Adipocyte (in vitro differentiated cells): ENCODE results near the gene STRN3.
"Not testable (repeated sequence)": the region's sequence is repeated elsewhere in the genome, so short reads cannot be mapped to it uniquely, and the experiment has no call there.

Experiments used
- DNase-seq: peaks from one replicate; pipeline ENCODE4 v3.0.0-alpha.2; 2015; ENCODE audit warnings: low read depth
- H3K27me3 ChIP-seq: replicated peaks from 2 replicates; pipeline ENCODE4 v1.7.0; 2013; ENCODE audit warnings: mild to moderate bottlenecking, low read length, moderate library complexity; ENCODE audit not compliant: control insufficient read depth, insufficient read depth
- H3K36me3 ChIP-seq: 2 replicates; pipeline ENCODE4 v1.7.0; 2013; ENCODE audit warnings: low read length, mild to moderate bottlenecking, moderate library complexity; ENCODE audit not compliant: control insufficient read depth, insufficient read depth, severe bottlenecking
- H3K4me1 ChIP-seq: 2 replicates; pipeline ENCODE4 v1.7.0; 2013; ENCODE audit warnings: mild to moderate bottlenecking, low read length, moderate library complexity; ENCODE audit not compliant: control insufficient read depth, insufficient read depth
- H3K4me3 ChIP-seq: 2 replicates; pipeline ENCODE4 v1.7.0; 2013; ENCODE audit warnings: mild to moderate bottlenecking, low read length, moderate library complexity
- H3K9ac ChIP-seq: 2 replicates; pipeline ENCODE4 v1.7.0; 2013; ENCODE audit warnings: mild to moderate bottlenecking, low read length, moderate library complexity
- H3K9me3 ChIP-seq: 2 replicates; pipeline ENCODE4 v1.7.0; 2013; ENCODE audit warnings: mild to moderate bottlenecking, low read length, moderate library complexity; ENCODE audit not compliant: control insufficient read depth

STRN3 gene

DNA sequence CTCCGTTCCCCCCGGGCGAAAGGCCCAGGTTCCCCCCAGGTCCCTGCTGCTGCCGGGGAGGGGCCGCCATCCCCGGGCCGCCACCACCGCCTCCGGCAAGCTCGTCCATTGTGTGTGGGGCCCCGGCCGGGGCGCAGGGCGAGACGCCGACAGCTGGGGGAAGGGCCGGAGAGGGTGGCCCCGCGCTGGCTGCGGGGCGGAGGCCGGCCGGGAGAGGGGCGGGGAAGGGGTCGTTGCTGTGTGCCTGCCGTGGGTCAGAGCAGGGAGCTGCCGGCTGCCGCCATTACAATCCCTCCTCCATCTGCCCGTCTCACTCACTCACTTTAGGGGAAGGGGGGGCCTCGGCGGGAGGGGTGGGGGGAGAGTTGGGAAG is at the start of gene STRN3:
Gene STRN3 (minus strand): TSS at position 303 of the 373 bp plus-strand sequence. CDS start 194 bp downstream, at position 109.
- Histone ChIP-seq H3K36me3 (peaks cover 9% of the 10 kb centered on the region), H3K4me3 (peak within 1 kb of the TSS; percentile 94), H3K27me3 (no peaks in the 10 kb centered on the region), H3K9ac (peak within 1 kb of the TSS; percentile 96), H3K9me3 (no peaks in the 10 kb centered on the region), H3K4me1 (peaks cover 30% of the 10 kb centered on the region)
- DNase-seq: no peak

DNA sequence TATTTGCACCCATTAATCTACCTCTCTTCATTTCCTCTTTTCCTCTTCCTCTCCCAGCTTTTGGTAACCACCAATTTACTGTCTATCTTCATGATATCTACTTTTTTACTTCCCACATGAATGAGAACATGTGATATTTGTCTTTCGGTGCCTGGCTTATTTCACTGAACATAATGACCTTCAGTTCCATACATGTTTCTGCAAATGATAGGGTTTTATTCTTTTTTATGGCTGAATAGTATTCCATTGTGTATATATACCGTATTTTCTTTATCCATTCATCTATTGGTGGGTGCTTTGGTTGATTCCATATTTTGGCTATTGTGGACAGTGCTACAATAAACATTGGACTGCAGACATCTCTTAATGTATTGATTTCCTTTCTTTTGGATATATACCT is 49.0 kb upstream of the STRN3 start:
- Histone ChIP-seq H3K4me3 (no peak overlapping the region), H3K36me3 (no peaks in the 10 kb centered on the region), H3K4me1 (peaks cover 10% of the 10 kb centered on the region), H3K27me3 (no peaks in the 10 kb centered on the region), H3K9me3 (no peaks in the 10 kb centered on the region), H3K9ac (no peak overlapping the region)
- DNase-seq: no peak

DNA sequence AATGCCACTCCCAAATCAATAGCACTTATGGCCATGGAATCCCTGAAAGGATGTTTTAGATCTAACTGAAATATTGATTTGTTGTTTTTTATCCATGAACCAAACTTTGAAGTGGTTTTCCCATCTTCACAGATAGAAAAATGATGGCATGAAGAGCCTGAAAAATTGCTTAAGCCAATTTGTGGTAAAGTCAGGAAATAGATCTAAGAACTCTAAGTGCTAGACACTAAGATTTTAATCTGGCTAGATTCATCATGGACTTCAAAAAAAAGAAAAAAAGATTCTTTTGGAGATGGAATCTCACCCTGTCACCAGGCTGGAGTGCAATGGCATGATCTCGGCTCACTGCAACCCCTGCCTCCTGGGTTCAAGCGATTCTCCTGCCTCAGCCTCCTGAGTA is 45.0 kb upstream of the STRN3 start:
- Histone ChIP-seq H3K4me3 (no peak overlapping the region), H3K9me3 (no peaks in the 10 kb centered on the region), H3K9ac (no peak overlapping the region), H3K36me3 (no peaks in the 10 kb centered on the region), H3K4me1 (peaks cover 12% of the 10 kb centered on the region), H3K27me3 (no peaks in the 10 kb centered on the region)
- DNase-seq: no peak

GRCh38 chr14:31070431-31070830 is 44.3 kb upstream of the STRN3 start:
- peaks cover 12% of the 10 kb centered on the region for H3K4me1 ChIP-seq
- H3K27me3 ChIP-seq: no peaks in the 10 kb centered on the region
- DNase-seq: peak; percentile 91
- H3K4me3 ChIP-seq: no peak overlapping the region
- no peaks in the 10 kb centered on the region for H3K36me3 ChIP-seq
- H3K9ac ChIP-seq: no peak overlapping the region
- no peaks in the 10 kb centered on the region for H3K9me3 ChIP-seq

DNA sequence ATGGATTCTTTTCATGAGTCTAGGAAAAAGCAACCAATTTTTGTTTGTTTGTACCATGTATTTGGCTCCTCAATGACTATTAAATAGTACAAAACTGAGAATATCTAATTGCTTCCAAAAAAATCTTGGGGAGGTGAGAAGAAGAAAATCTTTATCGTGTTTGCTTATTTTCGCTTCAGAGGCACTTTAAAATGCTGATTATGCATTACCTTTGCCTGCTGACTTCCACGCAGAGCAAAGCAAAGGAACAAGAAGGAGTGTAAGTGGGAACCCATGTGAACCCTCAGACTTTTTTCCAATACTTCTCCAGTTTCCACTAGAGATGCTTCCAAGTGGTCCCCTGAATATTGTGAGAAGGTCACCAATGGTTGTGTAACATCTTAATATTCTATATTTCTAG is 43.2 kb upstream of the STRN3 start:
- peaks cover 12% of the 10 kb centered on the region for H3K4me1 ChIP-seq
- DNase-seq: no peak
- no peaks in the 10 kb centered on the region for H3K36me3 ChIP-seq
- no peaks in the 10 kb centered on the region for H3K9me3 ChIP-seq
- no peak overlapping the region for H3K4me3 ChIP-seq
- H3K27me3 ChIP-seq: no peaks in the 10 kb centered on the region
- no peak overlapping the region for H3K9ac ChIP-seq

DNA sequence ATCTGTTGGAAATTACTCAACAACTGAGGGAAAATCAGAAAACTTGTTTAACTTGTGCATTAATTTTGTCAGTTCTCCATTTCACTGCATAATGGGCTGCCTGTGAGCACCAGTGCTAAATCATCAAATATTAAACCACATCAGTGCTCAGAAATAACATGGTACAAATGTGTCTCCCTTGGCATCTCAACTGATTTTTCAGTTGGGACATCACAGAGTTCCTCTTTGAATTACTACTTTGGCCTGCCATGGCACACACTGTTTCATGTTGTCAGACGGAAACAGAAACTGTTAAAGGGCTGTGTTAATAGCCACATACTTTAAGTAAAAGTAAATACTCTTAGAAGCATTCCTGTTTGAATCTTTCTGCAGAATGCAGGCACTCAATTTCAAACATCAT is 42.1 kb upstream of the STRN3 start:
- Histone ChIP-seq H3K9me3 (no peaks in the 10 kb centered on the region), H3K27me3 (no peaks in the 10 kb centered on the region), H3K36me3 (no peaks in the 10 kb centered on the region), H3K4me3 (no peak overlapping the region), H3K4me1 (peaks cover 12% of the 10 kb centered on the region), H3K9ac (peak overlapping the region; percentile 51)
- DNase-seq: no peak

DNA sequence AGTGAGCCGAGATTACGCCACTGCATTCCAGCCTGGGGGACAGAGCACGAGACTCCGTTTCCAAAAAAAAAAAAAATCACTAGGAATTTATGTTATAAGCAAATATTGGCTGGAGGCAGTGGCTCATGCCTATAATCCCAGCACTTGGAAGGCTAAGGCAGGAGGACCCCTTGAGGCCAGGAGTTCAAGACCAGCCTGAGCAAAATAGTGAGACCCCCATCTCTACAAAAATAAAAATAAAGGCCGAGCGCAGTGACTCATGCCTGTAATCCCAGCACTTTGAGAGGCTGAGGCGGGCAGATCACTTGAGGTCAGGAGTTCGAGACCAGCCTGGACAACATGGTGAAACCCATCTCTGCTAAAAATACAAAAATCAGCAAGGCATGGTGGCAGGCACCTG is 36.7 kb upstream of the STRN3 start:
- H3K9ac ChIP-seq, H3K27me3 ChIP-seq, H3K4me3 ChIP-seq, H3K36me3 ChIP-seq, H3K9me3 ChIP-seq, DNase-seq: not testable (repeated sequence)
- H3K4me1 ChIP-seq: peaks cover 18% of the 10 kb centered on the region

DNA sequence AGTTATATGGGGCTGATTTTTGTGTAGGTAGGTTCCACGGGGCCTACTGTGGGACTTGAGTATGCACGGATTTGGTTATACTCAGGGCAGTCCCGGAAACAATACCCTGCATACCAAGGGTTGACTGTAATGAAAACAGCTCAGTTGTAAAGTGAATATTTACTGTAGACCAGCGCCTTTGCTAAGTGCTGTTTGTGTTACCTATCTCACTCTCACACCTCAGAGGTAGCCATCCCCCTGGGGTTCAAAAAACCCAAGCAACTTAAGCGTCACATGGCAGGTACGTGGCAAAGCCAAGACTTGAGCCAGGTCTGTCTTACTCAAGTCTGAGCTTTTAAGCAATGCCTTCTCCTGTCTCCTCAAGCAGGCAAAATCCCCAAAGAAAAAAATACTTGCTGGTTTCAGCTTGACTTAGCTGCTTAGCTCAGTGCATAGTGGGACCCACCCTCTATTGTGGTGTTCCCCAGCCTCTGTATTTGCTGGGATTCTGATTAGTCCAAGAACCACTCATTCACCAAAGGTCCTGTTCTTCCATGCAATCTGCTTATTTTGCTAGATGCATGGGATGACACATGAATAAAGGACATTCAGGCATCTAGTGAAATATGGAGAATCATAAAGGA is 34.2 kb upstream of the STRN3 start:
- Histone ChIP-seq H3K36me3 (no peaks in the 10 kb centered on the region), H3K9me3 (no peaks in the 10 kb centered on the region), H3K27me3 (no peaks in the 10 kb centered on the region), H3K4me1 (peaks cover 20% of the 10 kb centered on the region), H3K4me3 (no peak overlapping the region), H3K9ac (no peak overlapping the region)
- no peak for DNase-seq

DNA sequence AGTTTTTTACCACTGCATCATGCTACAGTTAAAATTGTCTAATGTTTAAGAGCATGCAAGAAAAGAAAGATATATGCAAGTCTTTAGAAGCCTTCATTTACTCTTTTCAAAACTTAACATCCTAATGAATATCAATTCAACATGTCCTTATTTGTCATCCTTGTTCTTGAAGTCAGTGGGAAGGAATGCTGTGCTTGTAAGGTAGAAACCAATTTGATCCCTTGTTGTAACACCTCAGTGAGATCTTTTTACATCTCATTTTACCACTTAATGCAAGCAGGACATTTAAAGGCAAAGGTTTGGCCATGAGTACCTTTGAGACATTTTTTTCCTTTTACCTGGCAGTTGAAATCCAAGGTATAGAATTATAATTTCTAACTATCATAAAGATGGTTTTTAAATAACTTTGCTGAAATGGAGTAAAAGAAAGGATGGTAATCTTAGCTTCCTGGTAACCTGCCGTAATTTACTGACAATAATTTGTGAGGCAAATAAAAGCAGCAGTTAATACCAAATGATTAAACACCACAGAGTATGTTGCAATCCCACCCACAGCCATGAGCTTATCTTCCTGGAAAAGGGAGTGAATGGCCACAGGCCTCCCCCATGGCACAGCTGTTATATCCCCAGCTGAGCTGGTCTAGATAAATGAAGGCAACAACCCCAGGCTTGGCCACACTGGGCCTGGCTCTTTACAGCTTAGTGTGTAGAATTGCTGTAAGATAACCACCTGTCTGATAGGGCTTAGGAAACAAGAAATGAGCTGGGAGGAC is 33.2 kb upstream of the STRN3 start:
- Histone ChIP-seq H3K27me3 (no peaks in the 10 kb centered on the region), H3K4me1 (peaks cover 28% of the 10 kb centered on the region), H3K36me3 (no peaks in the 10 kb centered on the region), H3K9ac (no peak overlapping the region), H3K4me3 (no peak overlapping the region), H3K9me3 (no peaks in the 10 kb centered on the region)
- peak; percentile 79 for DNase-seq

- no peak overlapping the region for H3K4me3 ChIP-seq
- H3K36me3 ChIP-seq: no peaks in the 10 kb centered on the region
- H3K4me1 ChIP-seq: peaks cover 42% of the 10 kb centered on the region
- no peak for DNase-seq
- H3K9ac ChIP-seq: no peak overlapping the region
- no peaks in the 10 kb centered on the region for H3K27me3 ChIP-seq
- no peaks in the 10 kb centered on the region for H3K9me3 ChIP-seq
Observed at GRCh38 chr14:31057701-31058364, 31.7 kb upstream of the STRN3 start.

- Histone ChIP-seq H3K27me3 (no peaks in the 10 kb centered on the region), H3K4me1 (peaks cover 42% of the 10 kb centered on the region), H3K4me3 (no peak overlapping the region), H3K9me3 (no peaks in the 10 kb centered on the region), H3K9ac (no peak overlapping the region), H3K36me3 (no peaks in the 10 kb centered on the region)
- DNase-seq: no peak
Observed at GRCh38 chr14:31057035-31057434, 30.9 kb upstream of the STRN3 start.
